GM18907 (cell line): Measurements from ENCODE around the gene HPSE2.
"Not testable (repeated sequence)": the region's sequence is repeated elsewhere in the genome, so short reads cannot be mapped to it uniquely, and the experiment has no call there.

Source experiments
- ATAC-seq: cut with Tn5 transposase; IDR thresholded peaks from one replicate; pipeline ENCODE4 v1.9.1; 2021; ENCODE audit warnings: mild to moderate bottlenecking, moderate library complexity; ENCODE audit not compliant: unreplicated experiment

Gene HPSE2

DNA sequence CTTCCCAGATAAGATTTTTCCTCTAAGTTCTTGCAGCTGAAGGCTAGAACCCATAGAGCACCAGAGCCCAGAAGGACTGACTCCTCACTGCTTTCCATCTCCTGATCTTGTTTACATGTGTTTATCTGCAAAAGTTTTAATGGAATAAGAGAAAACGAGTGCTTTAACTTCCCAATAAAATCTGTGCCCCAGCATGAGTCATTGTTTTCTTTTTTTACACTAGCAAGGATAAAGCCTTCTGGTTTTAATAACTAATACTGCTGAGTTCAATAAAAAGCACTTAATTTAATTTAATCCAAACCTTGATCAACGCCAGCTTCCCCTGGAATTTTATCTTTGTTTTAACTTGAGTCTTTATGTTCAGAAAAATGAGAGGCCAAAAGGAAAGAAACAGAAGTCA, 227.6 kb downstream of the HPSE2 start:
- no peak for ATAC-seq

DNA sequence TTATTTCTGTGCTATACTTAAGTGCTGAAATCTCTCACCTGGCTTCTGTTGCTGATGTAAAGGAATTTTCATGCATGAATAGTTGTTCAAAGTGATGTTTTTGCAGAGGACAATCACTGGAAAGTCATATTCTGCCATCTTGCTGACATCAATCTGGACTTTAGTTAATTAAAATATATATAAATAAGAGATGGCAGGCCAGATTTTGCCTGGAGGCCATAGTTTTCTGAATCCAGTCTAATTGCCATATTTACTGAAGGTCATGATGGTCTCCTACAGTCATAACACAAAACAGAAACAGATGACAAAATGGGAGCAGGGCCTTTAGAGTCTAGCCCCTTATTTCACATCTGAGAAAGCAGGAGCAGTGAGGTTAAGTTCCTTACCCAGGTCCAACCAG, 228.2 kb downstream of the HPSE2 start:
- no peak for ATAC-seq

DNA sequence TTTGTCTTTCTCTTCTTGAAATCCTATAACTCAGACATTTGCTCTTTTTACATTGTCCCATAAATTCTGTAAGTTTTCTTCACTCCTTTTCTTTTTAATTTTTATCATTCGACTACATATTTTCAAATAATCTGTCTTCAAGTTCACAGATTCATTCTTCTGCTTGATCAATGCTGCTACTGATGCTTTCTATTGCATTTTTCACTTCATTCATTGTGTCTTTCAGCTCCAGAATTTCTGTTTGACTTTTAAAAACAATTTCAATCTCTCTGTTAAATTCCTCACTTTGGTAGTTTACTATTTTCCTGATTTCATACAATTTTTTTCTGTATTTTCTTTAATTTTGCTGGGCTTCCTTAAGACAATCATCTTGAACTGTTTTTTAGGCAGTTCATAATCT, 230.4 kb downstream of the HPSE2 start:
- ATAC-seq = no peak

- ATAC-seq = no peak
Measured at GRCh38 chr10:99004738-99005137, 230.9 kb downstream of the HPSE2 start.

DNA sequence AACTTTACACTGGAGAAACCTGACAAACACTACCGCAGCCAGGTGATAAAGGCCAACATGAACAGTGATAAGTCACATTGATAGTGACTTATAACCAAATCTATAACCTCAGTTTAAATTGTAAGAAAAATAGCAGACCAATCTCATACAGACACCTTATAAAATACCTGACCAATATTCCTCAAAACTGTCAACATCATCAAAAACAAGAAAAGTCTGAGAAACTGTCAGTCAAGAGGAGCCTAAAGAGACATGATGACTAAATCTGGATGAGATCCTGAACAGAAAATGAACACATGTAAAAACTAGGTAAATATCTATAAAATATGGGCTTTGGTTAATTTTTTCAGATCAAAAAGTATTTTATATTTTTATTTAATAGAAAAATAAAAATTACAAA, 233.3 kb downstream of the HPSE2 start:
- ATAC-seq = no peak

DNA sequence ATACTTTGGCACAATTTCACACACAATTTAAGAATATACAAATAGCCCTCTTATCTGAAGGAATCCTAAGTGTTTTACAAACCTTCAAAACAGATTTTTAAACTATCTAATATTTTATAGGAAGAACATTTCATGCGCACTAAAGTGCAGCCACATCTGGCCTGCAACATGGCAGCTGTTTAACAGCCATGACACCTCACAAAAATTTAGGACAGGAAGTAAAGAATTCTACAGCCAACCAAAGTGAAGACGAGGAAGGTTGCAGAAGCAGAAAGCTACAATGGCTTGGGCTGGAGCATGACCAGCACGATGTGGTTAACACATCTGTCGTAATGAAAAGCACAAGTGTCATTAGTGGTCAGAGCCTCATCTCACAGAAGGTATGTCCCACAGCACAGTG, 238.1 kb downstream of the HPSE2 start:
- ATAC-seq = no peak

- peak; percentile 84 for ATAC-seq
Measured at GRCh38 chr10:98994030-98994429, 241.6 kb downstream of the HPSE2 start.

GRCh38 chr10:98983751-98984150, 251.9 kb downstream of the HPSE2 start:
- ATAC-seq = not testable (repeated sequence)

DNA sequence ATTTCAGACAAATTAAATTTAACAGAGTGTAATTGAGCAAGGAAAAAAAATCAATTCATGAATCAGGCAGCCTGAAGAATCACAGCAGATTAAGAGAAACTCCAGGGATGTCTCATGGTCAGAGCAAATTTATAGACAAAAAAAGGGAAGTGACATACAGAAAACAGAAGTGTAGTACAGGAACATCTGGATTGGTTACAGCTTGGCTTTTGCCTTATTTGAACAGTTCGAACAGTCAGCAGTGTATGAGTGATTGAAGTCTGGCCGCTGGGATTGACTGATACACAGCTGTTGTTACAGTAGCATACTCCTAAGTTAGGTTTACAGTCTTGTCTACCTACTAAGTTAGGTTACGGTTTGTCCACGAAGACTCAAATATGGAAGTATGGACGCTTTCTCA, 255.3 kb downstream of the HPSE2 start:
- ATAC-seq = no peak

GRCh38 chr10:98971464-98971863, 264.2 kb downstream of the HPSE2 start:
- no peak for ATAC-seq

GRCh38 chr10:98967601-98968000, 268.1 kb downstream of the HPSE2 start:
- no peak for ATAC-seq

DNA sequence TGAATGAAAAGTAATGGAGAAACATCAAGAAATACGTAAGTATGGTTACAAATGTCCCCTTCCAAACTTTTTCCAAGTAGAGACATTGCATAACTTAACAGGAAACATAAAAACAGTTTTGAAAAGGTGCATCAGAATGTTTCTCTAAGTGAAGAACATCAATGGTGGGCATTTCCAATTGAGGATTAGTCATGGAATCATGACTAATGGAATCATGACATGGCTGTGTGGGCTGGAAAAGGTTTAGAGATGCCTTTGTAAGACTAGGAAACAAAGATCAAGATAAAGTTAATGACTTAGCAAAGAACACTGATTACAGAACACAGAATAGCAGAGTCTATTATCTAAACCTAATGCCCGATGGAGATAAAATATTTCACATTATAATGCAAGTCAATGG, 272.0 kb downstream of the HPSE2 start:
- ATAC-seq = no peak

GRCh38 chr10:98959379-98959778, 276.3 kb downstream of the HPSE2 start:
- ATAC-seq = no peak

DNA sequence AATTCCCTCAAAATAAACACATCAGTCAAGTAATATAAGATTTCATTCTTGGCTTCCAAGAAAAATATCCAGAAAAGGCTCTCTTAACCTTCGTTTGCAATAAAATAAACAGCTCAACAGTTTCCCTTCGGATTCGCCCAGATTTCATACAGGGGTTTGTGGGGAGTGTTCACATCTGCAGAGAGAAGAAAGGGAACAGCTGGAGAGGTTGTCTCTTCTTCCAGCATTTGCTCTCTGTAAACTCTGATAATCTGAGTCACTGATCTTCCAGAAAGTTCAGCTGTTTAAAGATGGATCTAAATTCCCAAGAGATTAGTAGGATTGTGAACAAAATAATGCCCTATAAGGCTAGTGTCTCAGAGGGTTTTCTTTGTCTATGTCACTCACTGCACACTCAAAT, 277.9 kb downstream of the HPSE2 start:
- no peak for ATAC-seq

GRCh38 chr10:98956576-98957260, 278.9 kb downstream of the HPSE2 start:
- ATAC-seq = no peak

GRCh38 chr10:98953251-98953650, 282.4 kb downstream of the HPSE2 start:
- ATAC-seq = no peak

GRCh38 chr10:98951269-98952000, 284.2 kb downstream of the HPSE2 start:
- ATAC-seq = no peak

- ATAC-seq = no peak
Measured at GRCh38 chr10:98950106-98950505, 285.5 kb downstream of the HPSE2 start.

DNA sequence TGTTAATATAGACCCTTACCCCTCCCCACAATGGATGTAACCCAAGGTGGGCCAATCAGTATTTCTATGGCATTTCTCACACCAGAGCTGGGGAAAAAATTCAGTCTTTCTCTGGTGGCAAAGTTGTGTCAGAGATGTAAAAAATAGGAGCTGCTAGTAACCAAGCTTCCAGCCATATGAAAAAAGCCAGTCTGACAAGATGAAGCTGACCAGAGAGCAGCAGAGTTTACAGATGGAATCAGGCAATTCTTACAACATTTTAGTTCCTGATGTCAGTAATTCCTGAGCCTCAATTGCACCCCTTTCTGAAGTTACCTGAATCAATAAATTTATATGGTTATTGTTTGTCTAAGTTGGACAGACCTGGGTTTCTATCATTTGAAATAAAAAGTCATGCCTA, 286.3 kb downstream of the HPSE2 start:
- ATAC-seq = no peak

GRCh38 chr10:98943681-98944080, 292.0 kb downstream of the HPSE2 start:
- ATAC-seq = no peak

- ATAC-seq = no peak
Measured at GRCh38 chr10:98929709-98930108, 305.9 kb downstream of the HPSE2 start.

DNA sequence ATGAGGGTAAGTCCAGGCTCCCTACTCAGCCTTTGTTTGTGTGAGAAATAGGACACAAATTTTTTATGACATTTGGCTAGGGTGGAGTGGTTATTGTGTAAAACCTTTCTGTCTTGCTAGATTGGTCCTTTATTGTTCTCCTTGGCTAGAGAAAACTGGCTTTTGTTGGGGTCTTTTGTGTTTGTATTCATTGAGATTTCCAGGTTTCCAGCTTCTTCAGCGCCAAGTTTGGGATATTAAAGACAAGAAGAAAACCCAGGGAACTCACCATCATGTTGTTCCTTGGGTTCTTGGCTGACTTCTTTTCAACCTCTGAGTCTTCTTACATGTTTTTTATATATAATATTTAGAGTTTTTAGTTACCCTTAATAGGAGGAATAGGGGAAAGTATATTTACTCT, 310.0 kb downstream of the HPSE2 start:
- ATAC-seq = no peak

GRCh38 chr10:98924526-98924925, 311.1 kb downstream of the HPSE2 start:
- no peak for ATAC-seq
